ENCODE measurements around the gene TMPRSS9. TPM values are rescaled to one million over a fixed set of nuclear protein-coding genes. Genes with fewer than 3 reads are reported as not detected.

The TMPRSS9 gene
- total and polyA plus RNA-seq, 2 of the 13 experiments (the other 11 are each of a cell fraction or from before 2014, with no cell fraction given): 2.5 to 5.2 TPM

DNA sequence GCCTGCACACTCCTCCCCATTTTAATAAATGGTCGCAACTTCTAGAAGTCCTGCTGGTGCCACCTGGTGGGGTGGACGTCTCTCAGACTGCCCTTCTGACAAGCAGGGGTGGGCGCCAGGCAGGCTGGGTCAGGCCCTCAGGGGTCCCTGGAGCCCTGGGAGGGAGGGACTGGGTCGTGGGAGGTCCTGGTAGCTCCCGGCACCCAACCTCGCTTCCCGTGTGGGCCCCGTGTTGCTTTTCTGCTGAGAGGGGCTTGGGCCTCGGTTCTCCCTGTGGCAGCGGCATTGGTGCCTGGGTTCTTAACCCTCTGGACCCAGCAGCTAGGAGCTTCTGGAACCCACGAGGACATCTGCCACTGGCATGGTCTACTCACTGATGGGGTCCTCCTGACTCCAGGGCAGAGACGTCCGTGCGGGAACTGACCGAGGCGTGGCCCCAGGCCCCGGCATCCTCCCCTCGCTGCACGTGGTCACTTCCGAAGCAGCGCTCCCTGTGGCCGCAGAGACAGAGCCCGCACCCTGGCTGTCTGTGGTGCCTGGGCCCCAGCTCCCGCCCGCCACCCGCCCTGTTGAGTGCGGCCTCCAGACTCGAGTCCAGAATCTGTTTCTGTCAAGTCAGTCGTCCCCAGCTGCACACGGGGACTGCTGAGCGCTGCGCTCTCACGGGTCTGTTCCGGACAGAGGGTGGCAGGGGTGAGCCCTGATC lies 6.0 kb upstream of the TMPRSS9 start (continued):
- TF ChIP-seq, protein P1, sequence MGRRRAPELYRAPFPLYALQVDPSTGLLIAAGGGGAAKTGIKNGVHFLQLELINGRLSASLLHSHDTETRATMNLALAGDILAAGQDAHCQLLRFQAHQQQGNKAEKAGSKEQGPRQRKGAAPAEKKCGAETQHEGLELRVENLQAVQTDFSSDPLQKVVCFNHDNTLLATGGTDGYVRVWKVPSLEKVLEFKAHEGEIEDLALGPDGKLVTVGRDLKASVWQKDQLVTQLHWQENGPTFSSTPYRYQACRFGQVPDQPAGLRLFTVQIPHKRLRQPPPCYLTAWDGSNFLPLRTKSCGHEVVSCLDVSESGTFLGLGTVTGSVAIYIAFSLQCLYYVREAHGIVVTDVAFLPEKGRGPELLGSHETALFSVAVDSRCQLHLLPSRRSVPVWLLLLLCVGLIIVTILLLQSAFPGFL (CRISPR knock-in tag; IDR thresholded peaks at IDR 0.05): no peak
- no peak for TF ChIP-seq PPARG (CRISPR knock-in tag; conservative IDR thresholded peaks at IDR 0.05)
- TF ChIP-seq ZNF431 (CRISPR knock-in tag; IDR thresholded peaks at IDR 0.05; ENCODE audit: borderline replicate concordance, low read depth): no peak
- TF ChIP-seq, protein P2, sequence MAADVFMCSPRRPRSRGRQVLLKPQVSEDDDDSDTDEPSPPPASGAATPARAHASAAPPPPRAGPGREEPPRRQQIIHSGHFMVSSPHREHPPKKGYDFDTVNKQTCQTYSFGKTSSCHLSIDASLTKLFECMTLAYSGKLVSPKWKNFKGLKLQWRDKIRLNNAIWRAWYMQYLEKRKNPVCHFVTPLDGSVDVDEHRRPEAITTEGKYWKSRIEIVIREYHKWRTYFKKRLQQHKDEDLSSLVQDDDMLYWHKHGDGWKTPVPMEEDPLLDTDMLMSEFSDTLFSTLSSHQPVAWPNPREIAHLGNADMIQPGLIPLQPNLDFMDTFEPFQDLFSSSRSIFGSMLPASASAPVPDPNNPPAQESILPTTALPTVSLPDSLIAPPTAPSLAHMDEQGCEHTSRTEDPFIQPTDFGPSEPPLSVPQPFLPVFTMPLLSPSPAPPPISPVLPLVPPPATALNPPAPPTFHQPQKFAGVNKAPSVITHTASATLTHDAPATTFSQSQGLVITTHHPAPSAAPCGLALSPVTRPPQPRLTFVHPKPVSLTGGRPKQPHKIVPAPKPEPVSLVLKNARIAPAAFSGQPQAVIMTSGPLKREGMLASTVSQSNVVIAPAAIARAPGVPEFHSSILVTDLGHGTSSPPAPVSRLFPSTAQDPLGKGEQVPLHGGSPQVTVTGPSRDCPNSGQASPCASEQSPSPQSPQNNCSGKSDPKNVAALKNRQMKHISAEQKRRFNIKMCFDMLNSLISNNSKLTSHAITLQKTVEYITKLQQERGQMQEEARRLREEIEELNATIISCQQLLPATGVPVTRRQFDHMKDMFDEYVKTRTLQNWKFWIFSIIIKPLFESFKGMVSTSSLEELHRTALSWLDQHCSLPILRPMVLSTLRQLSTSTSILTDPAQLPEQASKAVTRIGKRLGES (CRISPR knock-in tag; IDR thresholded peaks at IDR 0.05; ENCODE audit: borderline replicate concordance): no peak

DNA sequence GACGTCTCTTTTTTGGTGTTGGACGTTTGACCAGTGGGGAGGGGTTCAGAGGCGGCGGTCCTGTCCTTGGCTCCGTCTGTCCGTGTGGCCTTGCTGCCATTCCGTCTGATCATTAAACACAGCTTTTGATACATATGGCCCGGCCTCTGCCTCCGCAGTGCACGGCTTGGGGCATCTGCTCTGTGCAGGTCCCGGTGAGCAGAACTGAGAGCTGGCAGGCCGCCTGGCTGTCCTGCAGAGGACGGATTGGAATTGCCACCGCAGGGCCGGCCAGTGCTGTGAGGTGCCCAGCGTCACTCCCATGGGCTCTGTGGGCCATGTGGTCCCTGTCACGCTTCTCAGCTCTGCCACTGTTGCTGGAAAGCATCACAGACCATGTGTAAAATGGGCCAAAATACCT lies 5.4 kb upstream of the TMPRSS9 start:
- peaks cover 1 to 8% of the 10 kb centered on the region in 2 experiments; a peak in 4 of 5 replicates for H3K27me3 ChIP-seq (ENCODE audit: control insufficient read depth in 1 of 2, insufficient read depth in 2 of 2, low read length in 2 of 2)
- 90% methylated on average over 6 of the region's 17 CpGs for WGBS (ENCODE audit: low lambda C conversion rate)
- TF ChIP-seq ZNF563 (CRISPR knock-in tag; IDR thresholded peaks at IDR 0.05) (no peak), ZNF260 (CRISPR knock-in tag; IDR thresholded peaks at IDR 0.05; ENCODE audit: borderline replicate concordance, low read depth) (no peak), ZNF10 (CRISPR knock-in tag; IDR thresholded peaks at IDR 0.05; ENCODE audit: borderline replicate concordance, low read depth) (no peak), REL (CRISPR knock-in tag; conservative IDR thresholded peaks at IDR 0.05) (no peak)
- TF ChIP-seq, protein P3, sequence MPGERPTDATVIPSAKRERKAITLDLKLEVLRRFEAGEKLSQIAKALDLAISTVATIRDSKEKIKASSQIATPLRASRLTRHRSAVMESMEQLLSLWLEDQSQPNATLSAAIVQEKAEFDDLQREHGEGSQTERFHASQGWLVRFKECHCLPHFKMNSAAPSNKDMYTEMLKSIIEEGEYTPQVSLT (CRISPR knock-in tag; IDR thresholded peaks at IDR 0.05; ENCODE audit: borderline replicate concordance, low read depth): no peak
- TF ChIP-seq, protein P4, sequence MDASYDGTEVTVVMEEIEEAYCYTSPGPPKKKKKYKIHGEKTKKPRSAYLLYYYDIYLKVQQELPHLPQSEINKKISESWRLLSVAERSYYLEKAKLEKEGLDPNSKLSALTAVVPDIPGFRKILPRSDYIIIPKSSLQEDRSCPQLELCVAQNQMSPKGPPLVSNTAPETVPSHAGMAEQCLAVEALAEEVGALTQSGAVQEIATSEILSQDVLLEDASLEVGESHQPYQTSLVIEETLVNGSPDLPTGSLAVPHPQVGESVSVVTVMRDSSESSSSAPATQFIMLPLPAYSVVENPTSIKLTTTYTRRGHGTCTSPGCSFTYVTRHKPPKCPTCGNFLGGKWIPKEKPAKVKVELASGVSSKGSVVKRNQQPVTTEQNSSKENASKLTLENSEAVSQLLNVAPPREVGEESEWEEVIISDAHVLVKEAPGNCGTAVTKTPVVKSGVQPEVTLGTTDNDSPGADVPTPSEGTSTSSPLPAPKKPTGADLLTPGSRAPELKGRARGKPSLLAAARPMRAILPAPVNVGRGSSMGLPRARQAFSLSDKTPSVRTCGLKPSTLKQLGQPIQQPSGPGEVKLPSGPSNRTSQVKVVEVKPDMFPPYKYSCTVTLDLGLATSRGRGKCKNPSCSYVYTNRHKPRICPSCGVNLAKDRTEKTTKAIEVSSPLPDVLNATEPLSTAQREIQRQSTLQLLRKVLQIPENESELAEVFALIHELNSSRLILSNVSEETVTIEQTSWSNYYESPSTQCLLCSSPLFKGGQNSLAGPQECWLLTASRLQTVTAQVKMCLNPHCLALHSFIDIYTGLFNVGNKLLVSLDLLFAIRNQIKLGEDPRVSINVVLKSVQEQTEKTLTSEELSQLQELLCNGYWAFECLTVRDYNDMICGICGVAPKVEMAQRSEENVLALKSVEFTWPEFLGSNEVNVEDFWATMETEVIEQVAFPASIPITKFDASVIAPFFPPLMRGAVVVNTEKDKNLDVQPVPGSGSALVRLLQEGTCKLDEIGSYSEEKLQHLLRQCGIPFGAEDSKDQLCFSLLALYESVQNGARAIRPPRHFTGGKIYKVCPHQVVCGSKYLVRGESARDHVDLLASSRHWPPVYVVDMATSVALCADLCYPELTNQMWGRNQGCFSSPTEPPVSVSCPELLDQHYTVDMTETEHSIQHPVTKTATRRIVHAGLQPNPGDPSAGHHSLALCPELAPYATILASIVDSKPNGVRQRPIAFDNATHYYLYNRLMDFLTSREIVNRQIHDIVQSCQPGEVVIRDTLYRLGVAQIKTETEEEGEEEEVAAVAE (CRISPR knock-in tag; IDR thresholded peaks at IDR 0.05; ENCODE audit: borderline replicate concordance): no peak
- TF ChIP-seq, protein P5, sequence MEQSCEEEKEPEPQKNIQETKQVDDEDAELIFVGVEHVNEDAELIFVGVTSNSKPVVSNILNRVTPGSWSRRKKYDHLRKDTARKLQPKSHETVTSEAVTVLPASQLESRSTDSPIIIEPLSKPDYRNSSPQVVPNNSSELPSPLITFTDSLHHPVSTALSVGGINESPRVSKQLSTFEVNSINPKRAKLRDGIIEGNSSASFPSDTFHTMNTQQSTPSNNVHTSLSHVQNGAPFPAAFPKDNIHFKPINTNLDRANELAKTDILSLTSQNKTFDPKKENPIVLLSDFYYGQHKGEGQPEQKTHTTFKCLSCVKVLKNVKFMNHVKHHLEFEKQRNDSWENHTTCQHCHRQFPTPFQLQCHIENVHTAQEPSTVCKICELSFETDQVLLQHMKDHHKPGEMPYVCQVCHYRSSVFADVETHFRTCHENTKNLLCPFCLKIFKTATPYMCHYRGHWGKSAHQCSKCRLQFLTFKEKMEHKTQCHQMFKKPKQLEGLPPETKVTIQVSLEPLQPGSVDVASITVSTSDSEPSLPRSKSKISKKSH (CRISPR knock-in tag; IDR thresholded peaks at IDR 0.05; ENCODE audit: borderline replicate concordance): no peak

More for the DNA sequence above, 5.4 kb upstream of the TMPRSS9 start:
- Histone ChIP-seq H3K4me2 (ENCODE audit: low read depth, low read length) (no peak overlapping the region), H3K4me1 (ENCODE audit: insufficient read depth, low read length) (no peaks in the 10 kb centered on the region), H3K36me3 (replicated peaks in 1 of 2; ENCODE audit: control insufficient read depth in 1 of 2, insufficient read depth in 2 of 2, low read length in 2 of 2) (no peaks in the 10 kb centered on the region), H3K79me2 (ENCODE audit: insufficient read depth, low read length) (no peaks in the 10 kb centered on the region), H3K27ac (ENCODE audit: extremely low read length, insufficient read depth, low read length) (no peak overlapping the region), H4K20me1 (ENCODE audit: insufficient read depth, low read length) (no peaks in the 10 kb centered on the region), H2AFZ (ENCODE audit: low read length) (no peak overlapping the region), H3K9ac (ENCODE audit: insufficient read depth, low read depth, low read length) (no peak overlapping the region), H3K4me3 (replicated peaks in 1 of 3; ENCODE audit: insufficient read depth in 1 of 3, low read depth in 2 of 3, low read length in 3 of 3) (no peak overlapping the region), H3K9me3 (ENCODE audit: low read length) (no peaks in the 10 kb centered on the region)
- intact Hi-C loops (cut with micrococcal nuclease; ENCODE audit: unreplicated experiment) (no loop called here), in situ Hi-C loops (cut with HindIII; ENCODE audit: extremely low pct_ligation_motif_present, low pct_unique_long_range_greater_than_20kb) (no loop called here)
- FAIRE-seq (no peak), DNase-seq (ENCODE audit: low spot score) (no peak), ATAC-seq (no peak)
- ChIA-PET CTCF (ENCODE audit: low intra/inter-chr PET ratio, low total read pairs) (no interaction called here), POLR2A (no interaction called here)
- BruUV-seq (replicated peaks): no TSS peak
